Endothelial cell of umbilical vein (primary cell): Measurements from ENCODE around the gene RAB36. TPM values are rescaled to one million over a fixed set of nuclear protein-coding genes. Genes with fewer than 3 reads are reported as not detected.

ENCODE experiments used
- BruUV-seq: library from RNA; stranded (reverse); fragments of 400-500 nt; replicated peaks from 2 replicates; lab custom pipeline; 2021; lab: Mats Ljungman, UMichigan
- CTCF ChIA-PET: fragments of 300-600, 350-600 bp; sonication (Branson Sonifier 250); formaldehyde crosslinking; loops from one replicate; lab custom pipeline; 2021; ENCODE audit warnings: antibody characterized with exemption, inconsistent platforms; lab: Charles Lee
- POLR2A ChIA-PET: fragments of 300-600, 350-600 bp; sonication (Branson Sonifier 250); formaldehyde crosslinking; loops from one replicate; lab custom pipeline; 2021; ENCODE audit warnings: antibody characterized with exemption, inconsistent platforms; lab: Charles Lee
- DNase-seq: peaks from one replicate; pipeline ENCODE4 v3.0.0-alpha.2; 2011; ENCODE audit warnings: low read depth, low spot score
- FAIRE-seq: peaks from 2 replicates; lab custom pipeline; 2011; peaks lifted over from hg19 to GRCh38; lab: Jason Lieb, UNC
- H2AFZ ChIP-seq: 2 replicates; pipeline ENCODE4 v1.6.0; 2012; ENCODE audit warnings: low read depth, low read length, control low read depth, inconsistent platforms
- H3K27ac ChIP-seq: 2 replicates; pipeline ENCODE4 v1.5.1; 2011; ENCODE audit warnings: low read depth, mild to moderate bottlenecking, control low read depth, low read length, moderate library complexity; ENCODE audit not compliant: insufficient read depth
- H3K27me3 ChIP-seq, 2 experiments: 2 replicates each; pipeline versions ENCODE4 v1.6.0 to v1.6.1; 2011; ENCODE audit warnings: low read length in 2 of 2, mixed read lengths in 1 of 2; ENCODE audit not compliant: control insufficient read depth in 2 of 2, insufficient read depth in 2 of 2
- H3K36me3 ChIP-seq, 2 experiments: 2 replicates in 1 of 2; 3 replicates in 1 of 2; pipeline ENCODE4 v1.5.1; 2011; ENCODE audit warnings: low read length in 2 of 2, mild to moderate bottlenecking in 1 of 2, moderate library complexity in 1 of 2; ENCODE audit not compliant: control insufficient read depth in 2 of 2, insufficient read depth in 2 of 2; ENCODE audit errors: extremely low read depth in 1 of 2
- H3K4me1 ChIP-seq: 3 replicates; pipeline ENCODE4 v1.5.1; 2011; ENCODE audit warnings: mild to moderate bottlenecking, low read length; ENCODE audit not compliant: control insufficient read depth, insufficient read depth; ENCODE audit errors: extremely low read depth
- H3K4me2 ChIP-seq: 2 replicates; pipeline ENCODE4 v1.6.1; 2011; ENCODE audit warnings: low read length, control low read depth, mixed read lengths; ENCODE audit not compliant: insufficient read depth
- H3K4me3 ChIP-seq, 3 experiments: fragments of 200-600 bp in 1 of 3; sonication (generic), shearing (Covaris generic) in 1 of 3; replicated peaks in 1 of 3; 2 replicates each; pipeline ENCODE4 v1.5.1; 2011 to 2016; ENCODE audit warnings: control low read depth in 3 of 3, low read length in 3 of 3, mild to moderate bottlenecking in 2 of 3, inconsistent platforms in 1 of 3, low read depth in 1 of 3, moderate library complexity in 1 of 3; ENCODE audit not compliant: insufficient read depth in 1 of 3
- H3K79me2 ChIP-seq: 2 replicates; pipeline ENCODE4 v1.6.0; 2012; ENCODE audit warnings: low read length, inconsistent platforms; ENCODE audit not compliant: control insufficient read depth, insufficient read depth
- H3K9ac ChIP-seq: replicated peaks from 2 replicates; pipeline ENCODE3; 2011; ENCODE audit warnings: low read length, control low read depth; ENCODE audit not compliant: insufficient read depth; ENCODE audit errors: extremely low read depth
- H3K9me1 ChIP-seq: replicated peaks from 3 replicates; pipeline ENCODE4 v1.6.0; 2011; ENCODE audit warnings: mild to moderate bottlenecking, low read length; ENCODE audit not compliant: control insufficient read depth, insufficient read depth; ENCODE audit errors: extremely low read depth
- H3K9me3 ChIP-seq: replicated peaks from 2 replicates; pipeline ENCODE4 v1.5.1; 2012; ENCODE audit warnings: low read length, inconsistent platforms; ENCODE audit not compliant: control insufficient read depth, insufficient read depth
- H4K20me1 ChIP-seq: replicated peaks from 2 replicates; pipeline ENCODE3; 2011; ENCODE audit warnings: mild to moderate bottlenecking, low read length; ENCODE audit not compliant: control insufficient read depth, insufficient read depth; ENCODE audit errors: extremely low read depth
- EZH2 ChIP-seq: IDR thresholded peaks from 2 replicates; pipeline ENCODE4 v1.6.1; 2012; ENCODE audit warnings: borderline replicate concordance, low read depth, mild to moderate bottlenecking, moderate library complexity, low read length, inconsistent platforms; ENCODE audit not compliant: severe bottlenecking
- FOS ChIP-seq: IDR thresholded peaks from 2 replicates; pipeline ENCODE4 v1.6.1; 2011; ENCODE audit warnings: mild to moderate bottlenecking, low read length, moderate library complexity, borderline replicate concordance; ENCODE audit not compliant: insufficient read depth
- GATA2 ChIP-seq: IDR thresholded peaks from 2 replicates; pipeline ENCODE4 v1.7.0; 2011; ENCODE audit warnings: low read depth, mild to moderate bottlenecking, moderate library complexity, mixed read lengths, low read length; ENCODE audit not compliant: insufficient read length, insufficient read depth
- JUN ChIP-seq: IDR thresholded peaks from 2 replicates; pipeline ENCODE4 v1.6.1; 2011; ENCODE audit warnings: borderline replicate concordance, low read depth; ENCODE audit not compliant: insufficient read length, insufficient read depth
- MYC ChIP-seq: IDR thresholded peaks from one replicate; pipeline ENCODE4 v1.6.1; 2011; ENCODE audit warnings: mild to moderate bottlenecking, low read depth, low read length
- POLR2A ChIP-seq: IDR thresholded peaks from 2 replicates; pipeline ENCODE4 v1.6.1; 2012; ENCODE audit warnings: low read depth, mild to moderate bottlenecking, control low read depth, low read length
- POLR2AphosphoS5 ChIP-seq: IDR thresholded peaks from 2 replicates; pipeline ENCODE4 v1.6.1; 2012; ENCODE audit warnings: low read depth, mild to moderate bottlenecking, control low read depth, low read length, moderate library complexity; ENCODE audit not compliant: insufficient read depth
- dilution Hi-C: fragments of 300-500 bp; cut with MboI; formaldehyde crosslinking; loops from one replicate; pipeline ENCODE4 v1.15.0; 2019; ENCODE audit warnings: low sequenced_read_pairs; ENCODE audit not compliant: extremely low pct_ligation_motif_present
- intact Hi-C: fragments of 100-400 bp; cut with micrococcal nuclease; formaldehyde crosslinking; loops from one replicate; pipeline ENCODE4 v1.10.0; 2022
- polyA plus RNA-seq, 4 experiments: library from polyadenylated mRNA; depleted of rRNA in 3 of 4; stranded (reverse) in 3 of 4; unstranded in 1 of 4; fragments of >200 nt; gene quantifications; 2 replicates each; pipeline versions ENCODE4 v1.2.1 to v1.2.3, GENCODE V29; 2011 to 2012; ENCODE audit warnings: missing spikeins in 1 of 4
- total RNA-seq: library from RNA; stranded (reverse); gene quantifications from 2 replicates; pipeline ENCODE4 v1.2.3, GENCODE V29; 2021
- TF ChIP-seq, protein P1 (sequence below), 2 donors: IDR thresholded peaks; 1 replicate in 1 of 2; 2 replicates in 1 of 2; pipeline ENCODE4 v1.5.1; 2011; ENCODE audit warnings: low read length in 2 of 2, mild to moderate bottlenecking in 2 of 2, moderate library complexity in 2 of 2, control low read depth in 1 of 2, inconsistent platforms in 1 of 2, low read depth in 1 of 2; ENCODE audit not compliant: insufficient read depth in 1 of 2; ENCODE audit errors: extremely low read depth in 1 of 2
- TF ChIP-seq, protein P2 (sequence below): IDR thresholded peaks from 2 replicates; pipeline ENCODE4 v1.6.1; 2011; ENCODE audit not compliant: insufficient read depth, insufficient read length

The RAB36 gene
- total and polyA plus RNA-seq, 2 donors (not counting 3 experiments of a cell fraction or from before 2014, with no cell fraction given) = 2.7 to 3.1 TPM

DNA sequence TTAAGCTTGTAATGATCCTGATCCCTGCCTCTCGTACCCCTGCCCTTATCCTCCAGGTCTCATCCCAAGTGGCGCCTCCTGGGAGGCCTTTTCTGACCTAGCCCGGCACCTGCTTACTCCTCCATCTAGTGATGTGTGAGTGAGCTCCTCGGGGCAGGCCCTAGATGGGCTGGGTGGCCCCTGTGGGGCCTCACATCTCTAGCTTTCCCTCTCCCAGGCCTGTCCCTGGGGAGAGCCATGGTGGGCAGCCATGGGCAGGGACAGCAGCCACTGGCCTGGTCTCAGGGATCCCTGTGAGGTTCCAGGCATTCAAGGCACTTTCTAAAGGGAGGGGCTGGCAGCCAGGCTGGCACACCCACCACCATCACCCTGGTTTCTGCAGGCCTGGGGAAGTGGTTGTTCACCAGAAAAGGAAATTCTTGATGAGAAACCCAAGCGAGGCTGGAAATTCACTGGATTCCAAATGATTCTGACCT is 47.0 kb upstream of the RAB36 start:
- BruUV-seq = no TSS peak
- H3K9ac ChIP-seq = no peak overlapping the region
- H3K4me3 ChIP-seq = no peak overlapping the region
- dilution Hi-C loops (no loop called here), intact Hi-C loops (no loop called here)
- H3K27me3 ChIP-seq = no peaks in the 10 kb centered on the region
- POLR2A ChIA-PET = no interaction called here
- no peaks in the 10 kb centered on the region for H3K36me3 ChIP-seq
- H3K9me1 ChIP-seq = no peaks in the 10 kb centered on the region
- no peak overlapping the region for H3K27ac ChIP-seq
- no peak overlapping the region for H2AFZ ChIP-seq
- TF ChIP-seq MYC (no peak), POLR2A (no peak), FOS (no peak), GATA2 (no peak), JUN (no peak), EZH2 (no peak), POLR2AphosphoS5 (no peak)
- TF ChIP-seq, protein P1, sequence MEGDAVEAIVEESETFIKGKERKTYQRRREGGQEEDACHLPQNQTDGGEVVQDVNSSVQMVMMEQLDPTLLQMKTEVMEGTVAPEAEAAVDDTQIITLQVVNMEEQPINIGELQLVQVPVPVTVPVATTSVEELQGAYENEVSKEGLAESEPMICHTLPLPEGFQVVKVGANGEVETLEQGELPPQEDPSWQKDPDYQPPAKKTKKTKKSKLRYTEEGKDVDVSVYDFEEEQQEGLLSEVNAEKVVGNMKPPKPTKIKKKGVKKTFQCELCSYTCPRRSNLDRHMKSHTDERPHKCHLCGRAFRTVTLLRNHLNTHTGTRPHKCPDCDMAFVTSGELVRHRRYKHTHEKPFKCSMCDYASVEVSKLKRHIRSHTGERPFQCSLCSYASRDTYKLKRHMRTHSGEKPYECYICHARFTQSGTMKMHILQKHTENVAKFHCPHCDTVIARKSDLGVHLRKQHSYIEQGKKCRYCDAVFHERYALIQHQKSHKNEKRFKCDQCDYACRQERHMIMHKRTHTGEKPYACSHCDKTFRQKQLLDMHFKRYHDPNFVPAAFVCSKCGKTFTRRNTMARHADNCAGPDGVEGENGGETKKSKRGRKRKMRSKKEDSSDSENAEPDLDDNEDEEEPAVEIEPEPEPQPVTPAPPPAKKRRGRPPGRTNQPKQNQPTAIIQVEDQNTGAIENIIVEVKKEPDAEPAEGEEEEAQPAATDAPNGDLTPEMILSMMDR (IDR thresholded peaks at IDR 0.05; ENCODE audit: extremely low read depth in 1 of 2, insufficient read depth in 1 of 2, low read depth in 1 of 2, low read length in 2 of 2) = no peak
- TF ChIP-seq, protein P2, sequence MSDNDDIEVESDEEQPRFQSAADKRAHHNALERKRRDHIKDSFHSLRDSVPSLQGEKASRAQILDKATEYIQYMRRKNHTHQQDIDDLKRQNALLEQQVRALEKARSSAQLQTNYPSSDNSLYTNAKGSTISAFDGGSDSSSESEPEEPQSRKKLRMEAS = no peak
- no peaks in the 10 kb centered on the region for H3K79me2 ChIP-seq
- no peaks in the 10 kb centered on the region for H4K20me1 ChIP-seq
- no peak for DNase-seq
- no peak overlapping the region for H3K4me2 ChIP-seq
- H3K4me1 ChIP-seq = no peaks in the 10 kb centered on the region
- CTCF ChIA-PET = no interaction called here
- FAIRE-seq = no peak
- H3K9me3 ChIP-seq = no peaks in the 10 kb centered on the region
